ENCODE results near the gene TRPM4.

DNA sequence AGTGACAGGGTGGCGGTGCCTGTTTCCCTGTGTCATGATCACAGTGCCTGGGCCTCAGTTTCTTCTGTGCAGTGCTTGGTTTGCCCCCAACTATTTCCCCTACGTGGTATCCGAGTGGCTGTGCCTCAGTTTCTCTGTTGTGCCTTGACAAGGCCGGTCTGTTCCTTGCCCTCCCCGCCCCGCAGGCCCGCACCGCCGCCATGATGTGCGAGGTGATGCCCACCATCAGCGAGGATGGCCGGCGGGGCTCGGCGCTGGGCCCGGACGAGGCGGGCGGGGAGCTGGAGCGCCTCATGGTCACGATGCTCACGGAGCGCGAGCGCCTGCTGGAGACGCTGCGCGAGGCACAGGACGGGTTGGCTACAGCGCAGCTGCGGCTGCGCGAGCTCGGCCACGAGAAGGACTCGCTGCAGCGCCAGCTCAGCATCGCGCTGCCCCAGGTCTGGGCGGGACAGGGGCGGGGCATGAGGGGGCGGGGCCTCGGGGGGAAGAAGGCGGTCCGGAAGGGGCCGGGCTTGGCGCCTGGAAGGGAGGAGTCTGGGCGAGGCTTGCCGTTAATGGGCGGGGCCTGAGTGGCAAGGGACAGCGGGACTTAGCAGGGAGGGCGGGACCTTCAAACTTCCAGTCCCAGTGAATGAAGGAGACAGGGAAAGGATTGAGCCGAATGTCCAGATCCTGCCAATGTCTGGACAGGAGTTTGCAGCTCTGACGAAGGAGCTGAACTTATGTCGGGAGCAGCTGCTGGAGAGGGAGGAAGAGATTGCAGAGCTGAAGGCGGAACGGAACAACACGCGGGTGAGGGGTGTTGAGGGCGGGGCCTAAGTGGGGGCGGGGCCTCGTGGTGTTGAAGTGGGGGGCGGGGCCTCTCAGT, 29.7 kb upstream of the TRPM4 start:
- TF ChIP-seq, protein P1, sequence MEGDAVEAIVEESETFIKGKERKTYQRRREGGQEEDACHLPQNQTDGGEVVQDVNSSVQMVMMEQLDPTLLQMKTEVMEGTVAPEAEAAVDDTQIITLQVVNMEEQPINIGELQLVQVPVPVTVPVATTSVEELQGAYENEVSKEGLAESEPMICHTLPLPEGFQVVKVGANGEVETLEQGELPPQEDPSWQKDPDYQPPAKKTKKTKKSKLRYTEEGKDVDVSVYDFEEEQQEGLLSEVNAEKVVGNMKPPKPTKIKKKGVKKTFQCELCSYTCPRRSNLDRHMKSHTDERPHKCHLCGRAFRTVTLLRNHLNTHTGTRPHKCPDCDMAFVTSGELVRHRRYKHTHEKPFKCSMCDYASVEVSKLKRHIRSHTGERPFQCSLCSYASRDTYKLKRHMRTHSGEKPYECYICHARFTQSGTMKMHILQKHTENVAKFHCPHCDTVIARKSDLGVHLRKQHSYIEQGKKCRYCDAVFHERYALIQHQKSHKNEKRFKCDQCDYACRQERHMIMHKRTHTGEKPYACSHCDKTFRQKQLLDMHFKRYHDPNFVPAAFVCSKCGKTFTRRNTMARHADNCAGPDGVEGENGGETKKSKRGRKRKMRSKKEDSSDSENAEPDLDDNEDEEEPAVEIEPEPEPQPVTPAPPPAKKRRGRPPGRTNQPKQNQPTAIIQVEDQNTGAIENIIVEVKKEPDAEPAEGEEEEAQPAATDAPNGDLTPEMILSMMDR (conservative IDR thresholded peaks at IDR 0.05 in 1 of 2, IDR thresholded peaks at IDR 0.05 in 1 of 2; ENCODE audit: extremely low read depth in 1 of 2, insufficient read depth in 1 of 2, low read depth in 1 of 2, low read length in 2 of 2), result peak in 1 of 2 donors; percentile 33
- TF ChIP-seq EZH2 (IDR thresholded peaks at IDR 0.05; ENCODE audit: borderline replicate concordance, low read length), result no peak

All from mammary epithelial cell (primary cell).